Nephron (organoid): Measurements from ENCODE around the gene ZBTB12.
"Not testable (repeated sequence)": the region's sequence is repeated elsewhere in the genome, so short reads cannot be mapped to it uniquely, and the experiment has no call there.

Experiments used
- H3K27ac Mint-ChIP-seq, 3 experiments: 2 replicates each; pipeline ENCODE4 v1.8.0; 2020; ENCODE audit warnings: mixed read lengths in 3 of 3, mild to moderate bottlenecking in 2 of 3, moderate library complexity in 1 of 3
- H3K27me3 Mint-ChIP-seq: 2 replicates; pipeline ENCODE4 v1.8.0; 2021; ENCODE audit warnings: low read depth, mild to moderate bottlenecking, moderate library complexity, mixed read lengths
- H3K36me3 Mint-ChIP-seq: 2 replicates; pipeline ENCODE4 v1.8.0; 2020; ENCODE audit warnings: low read depth, mixed read lengths
- H3K4me1 Mint-ChIP-seq: 2 replicates; pipeline ENCODE4 v1.8.0; 2020; ENCODE audit warnings: mixed read lengths
- H3K4me3 Mint-ChIP-seq, 3 experiments: 2 replicates each; pipeline ENCODE4 v1.8.0; 2020; ENCODE audit warnings: mild to moderate bottlenecking in 3 of 3, mixed read lengths in 3 of 3, moderate library complexity in 2 of 3
- H3K9me3 Mint-ChIP-seq: 2 replicates; pipeline ENCODE4 v1.8.0; 2020; ENCODE audit warnings: mixed read lengths
- TF ChIP-seq, protein P1 (sequence below), 3 experiments: fragments of 200-600 bp; sonication (generic); IDR thresholded peaks; one replicate each; pipeline ENCODE4 v1.5.0; 2021; ENCODE audit warnings: antibody characterized with exemption in 3 of 3; ENCODE audit not compliant: unreplicated experiment in 3 of 3

Gene ZBTB12

DNA sequence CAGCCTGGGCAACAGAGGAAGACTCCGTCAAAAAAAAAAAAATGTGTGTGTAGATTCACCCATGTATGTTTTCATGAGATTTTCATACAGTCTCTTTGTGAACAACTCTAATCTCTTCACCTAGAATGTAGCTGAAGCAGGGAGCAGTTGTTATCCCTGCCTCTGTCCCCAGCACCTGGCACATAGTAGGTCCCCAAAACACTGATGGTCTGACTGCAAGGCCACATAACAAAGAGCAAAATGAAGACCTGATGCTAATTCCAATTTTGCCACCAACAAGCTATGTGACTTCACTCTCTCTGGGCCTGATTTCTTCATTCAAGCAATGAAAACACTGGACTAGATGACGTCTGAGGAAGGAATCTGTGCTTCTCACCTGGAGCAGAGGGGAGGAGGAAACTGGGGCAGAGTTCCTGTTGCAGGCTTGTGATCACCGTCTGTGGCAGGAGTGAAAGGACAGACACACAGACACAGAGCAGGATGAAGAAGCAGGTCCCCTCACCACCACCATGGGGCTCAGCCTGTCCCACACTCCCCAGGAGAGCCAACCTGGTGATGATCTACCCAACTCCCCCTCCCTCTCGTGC, 27.7 kb downstream of the ZBTB12 start:
- TF ChIP-seq, protein P1, sequence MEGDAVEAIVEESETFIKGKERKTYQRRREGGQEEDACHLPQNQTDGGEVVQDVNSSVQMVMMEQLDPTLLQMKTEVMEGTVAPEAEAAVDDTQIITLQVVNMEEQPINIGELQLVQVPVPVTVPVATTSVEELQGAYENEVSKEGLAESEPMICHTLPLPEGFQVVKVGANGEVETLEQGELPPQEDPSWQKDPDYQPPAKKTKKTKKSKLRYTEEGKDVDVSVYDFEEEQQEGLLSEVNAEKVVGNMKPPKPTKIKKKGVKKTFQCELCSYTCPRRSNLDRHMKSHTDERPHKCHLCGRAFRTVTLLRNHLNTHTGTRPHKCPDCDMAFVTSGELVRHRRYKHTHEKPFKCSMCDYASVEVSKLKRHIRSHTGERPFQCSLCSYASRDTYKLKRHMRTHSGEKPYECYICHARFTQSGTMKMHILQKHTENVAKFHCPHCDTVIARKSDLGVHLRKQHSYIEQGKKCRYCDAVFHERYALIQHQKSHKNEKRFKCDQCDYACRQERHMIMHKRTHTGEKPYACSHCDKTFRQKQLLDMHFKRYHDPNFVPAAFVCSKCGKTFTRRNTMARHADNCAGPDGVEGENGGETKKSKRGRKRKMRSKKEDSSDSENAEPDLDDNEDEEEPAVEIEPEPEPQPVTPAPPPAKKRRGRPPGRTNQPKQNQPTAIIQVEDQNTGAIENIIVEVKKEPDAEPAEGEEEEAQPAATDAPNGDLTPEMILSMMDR (IDR thresholded peaks at IDR 0.05; ENCODE audit: unreplicated experiment in 3 of 3) = no peak
- Mint-ChIP-seq H3K4me1 (peaks cover 11% of the 10 kb centered on the region), H3K27ac (peak overlapping the region in 1 of 3 experiments; percentile 23), H3K27me3 (no peaks in the 10 kb centered on the region), H3K36me3 (no peaks in the 10 kb centered on the region), H3K9me3 (no peaks in the 10 kb centered on the region), H3K4me3 (no peak overlapping the region)

DNA sequence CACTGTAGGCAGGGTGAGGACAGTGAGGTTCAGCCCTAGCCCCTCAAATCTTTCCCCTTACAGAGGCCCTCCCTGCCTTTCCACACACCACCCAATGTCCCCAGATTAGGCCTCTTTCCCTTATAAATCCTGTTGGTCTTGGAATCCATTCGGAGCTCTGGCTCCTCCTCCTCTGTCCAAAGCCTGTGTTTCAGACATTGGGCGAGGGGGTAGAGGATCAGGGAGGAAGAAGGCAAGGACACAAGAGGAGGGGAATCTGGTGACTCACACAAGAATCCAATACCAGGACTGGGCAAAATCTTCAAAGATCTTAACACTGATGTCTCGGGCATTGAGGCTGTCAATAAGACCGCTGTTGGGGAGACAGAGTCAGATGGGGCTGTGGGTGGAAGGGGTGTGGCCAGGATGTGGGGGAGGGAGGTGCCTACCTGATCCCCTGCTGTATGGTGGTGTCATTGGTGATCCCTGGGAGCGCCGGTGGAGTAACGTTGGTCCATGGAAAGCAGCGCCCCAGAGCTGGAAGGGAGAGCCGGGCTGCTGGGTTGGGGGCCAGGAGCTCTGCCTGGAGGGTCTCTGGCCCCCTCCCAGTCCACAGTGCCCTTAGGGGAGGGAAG, 30.7 kb downstream of the ZBTB12 start:
- Mint-ChIP-seq H3K27me3 (no peaks in the 10 kb centered on the region), H3K4me1 (peaks cover 11% of the 10 kb centered on the region), H3K4me3 (peak overlapping the region in 2 of 3 experiments; percentile 31 to 63), H3K36me3 (no peaks in the 10 kb centered on the region), H3K27ac (peak overlapping the region; percentile 75 to 98 (median 97)), H3K9me3 (no peaks in the 10 kb centered on the region)
- TF ChIP-seq, protein P1 (IDR thresholded peaks at IDR 0.05; ENCODE audit: unreplicated experiment in 3 of 3) = no peak

DNA sequence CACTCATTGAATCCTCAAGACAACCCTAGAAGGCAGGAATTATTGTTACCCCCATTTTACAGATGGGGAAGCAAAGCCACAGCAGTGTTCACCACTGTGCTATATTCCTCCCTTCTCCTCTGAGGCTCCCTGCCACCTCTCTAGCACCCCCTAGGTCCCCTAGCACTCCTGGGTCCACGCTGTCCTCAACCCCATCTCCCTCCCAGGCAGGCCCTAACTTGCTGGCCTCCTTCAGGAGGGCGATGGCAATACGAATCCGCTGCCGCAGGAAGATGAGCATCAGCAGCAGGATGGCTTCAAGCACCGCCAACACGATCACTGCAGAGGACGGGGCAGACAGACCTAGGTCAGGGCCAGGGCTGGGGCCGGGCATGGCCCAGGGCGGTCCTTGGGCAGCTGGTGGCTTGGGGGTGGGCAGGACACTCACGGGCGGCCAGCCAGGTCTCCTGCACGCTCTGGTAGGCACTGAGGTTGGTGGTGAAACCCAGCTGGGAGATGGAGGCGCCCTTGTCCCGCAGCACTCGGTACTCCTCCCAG, 31.4 kb downstream of the ZBTB12 start:
- H3K36me3 Mint-ChIP-seq = no peaks in the 10 kb centered on the region
- TF ChIP-seq, protein P1 (IDR thresholded peaks at IDR 0.05; ENCODE audit: unreplicated experiment in 3 of 3) = no peak
- H3K4me3 Mint-ChIP-seq = peak overlapping the region in 1 of 3 experiments; percentile 17
- no peaks in the 10 kb centered on the region for H3K27me3 Mint-ChIP-seq
- no peaks in the 10 kb centered on the region for H3K9me3 Mint-ChIP-seq
- peak overlapping the region; percentile 75 to 98 (median 97) for H3K27ac Mint-ChIP-seq
- H3K4me1 Mint-ChIP-seq = peaks cover 11% of the 10 kb centered on the region

DNA sequence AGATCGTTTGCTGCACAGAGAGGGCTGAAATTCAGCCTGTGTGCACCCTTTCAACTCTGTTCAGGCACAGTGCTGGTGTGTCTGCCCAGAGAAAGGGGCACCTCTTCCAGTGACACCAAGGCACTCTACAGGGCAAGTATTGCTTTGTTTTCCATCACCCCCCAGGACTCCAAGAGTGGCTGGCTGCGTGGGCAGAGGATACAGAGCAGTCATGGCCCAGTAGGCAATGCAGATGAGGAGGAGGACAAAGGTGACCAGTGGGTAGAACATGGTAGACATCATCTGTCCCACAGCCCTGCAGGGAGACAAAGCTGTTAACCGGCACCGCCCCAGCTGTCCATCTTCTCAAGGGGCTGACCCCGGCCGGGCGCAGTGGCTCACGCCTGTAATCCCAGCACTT, 32.5 kb downstream of the ZBTB12 start:
- Mint-ChIP-seq H3K36me3 (no peaks in the 10 kb centered on the region), H3K27ac (peak overlapping the region in 2 of 3 experiments; percentile 37 to 69), H3K4me3 (no peak overlapping the region), H3K27me3 (no peaks in the 10 kb centered on the region), H3K9me3 (no peaks in the 10 kb centered on the region), H3K4me1 (peaks cover 14% of the 10 kb centered on the region)
- TF ChIP-seq, protein P1 (IDR thresholded peaks at IDR 0.05; ENCODE audit: unreplicated experiment in 3 of 3) = no peak

DNA sequence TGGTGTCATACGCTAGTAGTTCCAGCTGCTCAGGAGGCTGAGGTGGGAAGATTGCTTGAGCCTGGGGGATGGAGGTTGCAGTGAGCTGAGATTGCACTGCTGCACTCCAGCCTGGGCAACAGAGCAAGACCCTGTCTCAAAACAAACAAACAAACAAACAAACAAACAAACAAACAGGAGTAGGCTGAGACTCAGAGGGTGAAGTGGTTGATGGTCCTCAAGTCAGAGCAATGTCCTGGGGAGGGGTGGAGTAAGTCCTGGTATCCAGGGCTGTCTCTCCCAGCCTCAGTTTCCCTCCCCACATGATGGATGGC, 33.3 kb downstream of the ZBTB12 start:
- Mint-ChIP-seq H3K4me1 (peaks cover 16% of the 10 kb centered on the region), H3K27ac (peak overlapping the region in 2 of 3 experiments; percentile 37 to 66)
- H3K4me3 Mint-ChIP-seq, H3K27me3 Mint-ChIP-seq, H3K36me3 Mint-ChIP-seq, H3K9me3 Mint-ChIP-seq: not testable (repeated sequence)

DNA sequence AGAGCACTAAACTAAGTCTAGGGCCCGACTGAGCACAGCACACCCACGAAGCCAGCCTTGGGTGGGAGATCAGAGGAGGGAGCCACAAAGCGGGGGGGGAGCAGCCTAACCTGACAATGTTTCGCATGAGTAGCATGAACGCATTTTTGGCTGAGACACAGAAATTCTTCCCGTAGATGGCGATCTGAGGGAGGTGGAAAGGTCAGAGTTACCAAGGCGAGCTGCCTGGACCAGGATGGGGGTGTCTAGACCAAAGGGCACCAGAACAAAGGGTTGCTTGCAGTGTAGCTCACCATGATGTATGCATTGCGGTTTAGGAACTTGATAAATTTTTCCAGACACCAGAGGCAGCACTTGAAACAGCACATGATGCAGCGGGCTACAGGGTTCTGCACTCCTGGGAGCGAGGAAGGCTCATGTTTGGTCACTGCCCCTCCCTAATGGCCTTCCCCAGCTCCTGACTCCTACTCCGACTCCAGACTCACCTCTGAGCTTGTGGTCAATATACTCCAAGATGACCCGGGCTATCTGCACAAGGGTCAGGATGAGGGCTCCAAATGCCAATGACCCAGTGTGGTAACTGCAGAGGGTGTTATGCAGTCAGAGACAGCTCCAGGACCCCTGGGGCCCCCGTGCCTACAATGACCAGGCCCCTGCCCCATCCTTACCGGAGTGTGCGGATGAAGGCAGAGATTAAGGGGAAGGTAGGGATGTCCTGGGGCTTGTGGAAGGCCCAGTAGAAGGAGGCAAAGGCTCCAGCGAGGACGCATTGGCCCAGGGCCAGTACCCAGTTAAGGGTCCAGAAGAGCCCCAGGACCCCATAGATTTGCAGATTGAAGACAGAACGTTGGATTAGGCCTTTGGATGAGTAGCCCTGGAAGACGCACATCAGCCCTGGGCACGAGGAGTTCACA, 36.4 kb downstream of the ZBTB12 start:
- Mint-ChIP-seq H3K9me3 (no peaks in the 10 kb centered on the region), H3K27me3 (no peaks in the 10 kb centered on the region), H3K36me3 (peaks cover 6% of the 10 kb centered on the region), H3K27ac (peak overlapping the region; percentile 90 to 97 (median 95)), H3K4me3 (peak overlapping the region; percentile 53 to 99 (median 72)), H3K4me1 (peaks cover 11% of the 10 kb centered on the region)
- TF ChIP-seq, protein P1 (IDR thresholded peaks at IDR 0.05; ENCODE audit: unreplicated experiment in 3 of 3) = no peak
